Activated T-cell treated with anti-CD3 and anti-CD28 coated beads for 48 hours (primary cell): ENCODE measurements around the gene LDHA.
"Not testable (repeated sequence)": the region's sequence is repeated elsewhere in the genome, so short reads cannot be mapped to it uniquely, and the experiment has no call there.

Experiments
- DNase-seq: peaks from one replicate; pipeline ENCODE4 v3.0.0-alpha.2; 2020; ENCODE audit warnings: low read depth

LDHA gene

GRCh38 chr11:18394928-18395734, 768 bp downstream of the LDHA start:
- DNase-seq, result no peak

- DNase-seq, result peak; percentile 94
Measured at GRCh38 chr11:18395735-18396504, 1.6 kb downstream of the LDHA start.

- DNase-seq, result no peak
Measured at GRCh38 chr11:18397921-18398320, 3.6 kb downstream of the LDHA start.

DNA sequence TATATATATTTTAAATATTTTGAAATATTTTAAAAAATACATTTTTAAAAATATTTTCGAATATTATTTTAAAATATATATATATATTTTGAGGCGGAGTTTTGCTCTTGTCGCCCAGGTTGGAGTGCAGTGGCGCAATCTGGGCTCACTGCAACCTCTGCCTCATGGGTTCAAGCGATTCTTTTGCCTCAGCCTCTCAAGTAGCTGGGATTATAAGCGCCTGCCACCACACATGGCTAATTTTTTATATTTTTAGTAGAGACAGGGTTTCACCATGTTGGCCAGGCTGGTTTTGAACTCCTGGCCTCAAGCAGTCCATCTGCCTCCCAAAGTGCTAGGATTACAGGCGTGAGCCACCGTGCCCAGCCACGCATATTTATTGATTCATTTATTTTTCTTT, 6.7 kb downstream of the LDHA start:
- not testable (repeated sequence) for DNase-seq

- no peak for DNase-seq
Measured at GRCh38 chr11:18404062-18404461, 9.7 kb downstream of the LDHA start.

DNA sequence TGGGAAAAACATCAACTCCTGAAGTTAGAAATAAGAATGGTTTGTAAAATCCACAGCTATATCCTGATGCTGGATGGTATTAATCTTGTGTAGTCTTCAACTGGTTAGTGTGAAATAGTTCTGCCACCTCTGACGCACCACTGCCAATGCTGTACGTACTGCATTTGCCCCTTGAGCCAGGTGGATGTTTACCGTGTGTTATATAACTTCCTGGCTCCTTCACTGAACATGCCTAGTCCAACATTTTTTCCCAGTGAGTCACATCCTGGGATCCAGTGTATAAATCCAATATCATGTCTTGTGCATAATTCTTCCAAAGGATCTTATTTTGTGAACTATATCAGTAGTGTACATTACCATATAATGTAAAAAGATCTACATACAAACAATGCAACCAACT, 13.0 kb downstream of the LDHA start:
- DNase-seq, result not testable (repeated sequence)

GRCh38 chr11:18408558-18409291, 14.4 kb downstream of the LDHA start:
- DNase-seq, result no peak

DNA sequence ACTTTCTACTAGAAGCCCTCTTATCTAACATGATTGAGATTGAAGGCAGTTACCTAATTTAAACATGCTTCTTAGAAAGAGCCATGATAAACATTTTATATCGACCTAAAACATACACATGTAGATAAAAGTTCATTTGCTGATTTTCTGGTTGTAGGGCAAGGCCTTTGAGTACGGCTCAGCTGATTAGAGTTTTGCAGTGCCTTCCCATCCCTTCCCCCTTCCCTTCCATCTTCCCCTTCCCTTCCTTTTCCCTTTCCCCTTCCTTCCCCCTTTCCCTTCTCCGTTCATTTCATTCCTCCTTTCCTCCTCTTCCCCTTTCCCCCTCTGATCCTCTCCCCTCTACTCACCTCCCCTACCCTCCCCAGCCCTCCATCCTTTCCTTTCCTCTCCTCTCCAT, 22.1 kb downstream of the LDHA start:
- no peak for DNase-seq

DNA sequence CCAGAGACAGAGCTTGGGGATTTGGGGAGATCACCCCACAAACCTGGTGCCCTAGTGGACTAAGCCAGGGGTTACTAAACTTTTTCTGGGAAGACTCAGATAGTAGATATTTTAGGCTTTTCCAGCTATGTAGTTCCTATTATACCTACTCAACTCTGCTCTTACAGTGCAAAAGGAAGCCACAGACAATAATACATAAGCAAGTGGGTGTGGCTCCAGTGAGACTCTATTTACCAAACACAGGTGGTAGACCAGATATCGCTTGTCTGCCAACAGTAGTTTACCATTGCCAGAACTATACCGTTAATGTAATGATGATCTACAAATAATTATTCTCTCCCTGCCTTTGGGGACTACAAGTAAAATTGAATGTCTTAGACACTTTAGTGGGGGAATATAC, 24.7 kb downstream of the LDHA start:
- no peak for DNase-seq

GRCh38 chr11:18420067-18420466, 25.7 kb downstream of the LDHA start:
- no peak for DNase-seq

- DNase-seq, result no peak
Measured at GRCh38 chr11:18427240-18427639, 32.9 kb downstream of the LDHA start.

GRCh38 chr11:18429332-18429731, 35.0 kb downstream of the LDHA start:
- no peak for DNase-seq

DNA sequence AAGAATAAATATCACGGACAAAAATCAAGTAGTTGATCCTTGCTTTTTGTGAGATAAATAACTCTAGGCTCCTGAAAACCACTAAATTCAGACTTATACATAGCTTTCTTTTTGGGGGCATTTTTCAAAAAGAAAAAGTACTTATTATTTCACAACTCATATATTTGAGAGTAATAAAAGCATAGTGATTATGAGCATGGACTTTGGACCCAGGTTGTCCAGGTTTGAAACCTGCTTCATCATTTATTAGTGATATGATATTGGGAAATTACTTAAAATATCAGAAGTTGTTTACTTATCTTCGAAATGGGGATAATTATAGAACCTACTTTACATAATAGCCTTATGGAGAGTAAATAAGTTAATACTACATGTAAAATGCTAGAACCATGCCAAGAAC, 44.3 kb downstream of the LDHA start:
- DNase-seq, result no peak

GRCh38 chr11:18449251-18449650, 54.9 kb downstream of the LDHA start:
- DNase-seq, result no peak

DNA sequence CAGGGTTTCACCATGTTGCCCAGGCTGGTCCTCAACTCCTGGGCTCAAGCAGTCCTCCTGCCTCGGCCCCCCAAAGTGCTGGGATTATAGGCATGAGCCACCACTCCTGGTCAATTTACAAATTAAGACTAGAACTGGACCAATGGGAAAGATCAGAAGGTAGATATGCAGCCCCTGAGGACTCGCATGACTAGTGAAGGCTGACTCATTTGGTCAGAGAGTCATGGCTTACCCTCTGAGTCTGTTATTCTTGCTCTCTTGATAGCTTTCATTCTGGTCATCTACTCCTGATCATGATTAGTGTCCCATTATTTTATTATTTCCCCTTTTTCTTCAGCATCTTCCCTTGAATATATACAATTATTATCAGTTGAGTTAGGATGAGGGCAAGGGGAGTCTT, 58.6 kb downstream of the LDHA start:
- no peak for DNase-seq

DNA sequence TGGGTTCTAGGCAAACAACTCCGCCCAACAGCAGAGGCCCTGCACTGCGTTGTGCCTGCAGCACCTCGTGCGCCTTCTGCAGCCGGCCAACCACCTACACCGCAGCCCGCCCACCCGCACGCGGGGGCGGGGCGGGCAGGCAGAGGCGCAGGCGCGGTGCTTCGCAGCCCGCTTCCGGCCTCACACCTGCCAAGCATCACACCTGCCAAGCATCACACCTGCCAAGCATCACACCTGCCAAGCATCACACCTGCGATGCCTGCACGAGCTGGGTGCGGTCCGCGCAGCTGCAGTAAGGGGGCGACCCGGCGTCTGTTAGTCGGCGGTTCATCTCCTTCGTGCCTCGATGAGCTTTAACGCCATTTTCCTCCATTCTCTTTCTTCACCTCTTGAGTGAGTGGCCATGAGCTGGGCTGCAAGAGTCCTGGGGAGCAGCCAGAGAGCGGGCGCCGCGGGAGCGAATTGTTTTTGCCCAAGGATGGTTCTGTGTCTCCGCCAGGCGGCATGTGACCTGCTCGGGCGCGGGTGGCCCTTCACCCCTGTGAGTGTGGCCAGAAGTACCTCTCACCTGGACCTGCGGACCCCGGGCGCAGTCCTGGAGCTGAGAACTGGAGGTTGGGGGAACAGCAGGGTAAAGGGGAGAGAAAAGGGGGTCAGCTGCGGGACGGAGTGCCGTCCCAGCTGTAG, 61.5 kb downstream of the LDHA start, which contains the start of gene LDHAL6A:
TSS of gene LDHAL6A (plus strand) at position 171 of the 687 bp plus-strand sequence. CDS start 825 bp downstream, outside the sequence.
- DNase-seq, result no peak

DNA sequence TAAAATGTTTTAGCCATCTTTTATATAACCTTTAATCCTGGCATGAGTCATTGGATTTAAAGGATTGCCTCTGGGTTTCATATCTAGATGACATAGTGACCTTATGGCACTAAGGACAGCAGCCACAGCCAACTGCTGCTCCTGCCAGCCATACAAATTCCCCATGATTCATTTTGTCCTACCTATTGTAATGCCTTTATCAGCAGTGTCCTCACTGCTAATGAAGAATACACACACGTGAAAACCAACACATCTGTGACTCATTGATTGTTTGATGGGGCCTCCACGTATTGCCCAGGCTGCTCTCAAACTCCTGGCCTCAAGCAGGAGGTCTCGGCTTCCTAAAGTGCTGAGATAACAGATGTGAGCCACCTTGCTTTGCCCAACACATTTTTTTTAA, 63.1 kb downstream of the LDHA start:
- no peak for DNase-seq
